ENCODE measurements around the gene ELFN2.

DNA sequence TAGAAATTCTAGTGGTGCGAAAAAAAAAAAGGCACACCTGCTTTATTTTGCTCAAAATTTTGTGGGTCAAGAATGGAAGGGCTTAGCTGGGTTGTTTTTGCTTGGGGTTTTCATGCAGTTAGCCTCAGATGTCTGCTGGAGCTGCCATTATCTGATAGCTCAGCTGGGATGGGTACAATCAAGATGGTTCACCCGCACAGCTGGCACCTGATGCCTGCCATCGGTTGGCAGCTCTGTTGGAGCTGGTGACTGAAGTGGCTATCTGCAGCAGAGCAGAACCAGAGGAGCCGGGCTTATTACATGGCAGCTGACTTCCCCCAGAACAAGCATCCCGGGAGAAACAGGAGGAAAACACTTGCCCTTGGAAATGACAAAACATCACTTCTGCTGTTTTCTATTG lies 12.1 kb upstream of the ELFN2 start:
- TF ChIP-seq EZH2 (IDR thresholded peaks at IDR 0.05; ENCODE audit: borderline replicate concordance), result no peak
- TF ChIP-seq, protein P1, sequence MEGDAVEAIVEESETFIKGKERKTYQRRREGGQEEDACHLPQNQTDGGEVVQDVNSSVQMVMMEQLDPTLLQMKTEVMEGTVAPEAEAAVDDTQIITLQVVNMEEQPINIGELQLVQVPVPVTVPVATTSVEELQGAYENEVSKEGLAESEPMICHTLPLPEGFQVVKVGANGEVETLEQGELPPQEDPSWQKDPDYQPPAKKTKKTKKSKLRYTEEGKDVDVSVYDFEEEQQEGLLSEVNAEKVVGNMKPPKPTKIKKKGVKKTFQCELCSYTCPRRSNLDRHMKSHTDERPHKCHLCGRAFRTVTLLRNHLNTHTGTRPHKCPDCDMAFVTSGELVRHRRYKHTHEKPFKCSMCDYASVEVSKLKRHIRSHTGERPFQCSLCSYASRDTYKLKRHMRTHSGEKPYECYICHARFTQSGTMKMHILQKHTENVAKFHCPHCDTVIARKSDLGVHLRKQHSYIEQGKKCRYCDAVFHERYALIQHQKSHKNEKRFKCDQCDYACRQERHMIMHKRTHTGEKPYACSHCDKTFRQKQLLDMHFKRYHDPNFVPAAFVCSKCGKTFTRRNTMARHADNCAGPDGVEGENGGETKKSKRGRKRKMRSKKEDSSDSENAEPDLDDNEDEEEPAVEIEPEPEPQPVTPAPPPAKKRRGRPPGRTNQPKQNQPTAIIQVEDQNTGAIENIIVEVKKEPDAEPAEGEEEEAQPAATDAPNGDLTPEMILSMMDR (IDR thresholded peaks at IDR 0.05; ENCODE audit: poor library complexity), result no peak
